A549 (cell line): ENCODE data around the gene UTP25. TPM values are rescaled to one million over a fixed set of nuclear protein-coding genes. Genes with fewer than 3 reads are reported as not detected.

ENCODE experiments used
- ATAC-seq, 2 experiments: fragments of 200-7000 bp in 1 of 2; fragments of >200 bp in 1 of 2; cut with Nextera tagmentation in 1 of 2; cut with Tn5 transposase in 1 of 2; 3 replicates each; pipeline versions ENCODE4 v1.8.0 to v1.9.1; 2018 to 2020; ENCODE audit warnings: mild to moderate bottlenecking in 1 of 2, moderate library complexity in 1 of 2
- CTCF ChIA-PET: fragments of 300-600 bp; sonication (Branson Sonifier 250); formaldehyde crosslinking; extraction: SDS; loops from one replicate; lab custom pipeline; 2021; ENCODE audit warnings: antibody characterized with exemption, inconsistent platforms; lab: Yijun Ruan, JAX
- POLR2A ChIA-PET: fragments of 350-600 bp; formaldehyde crosslinking; extraction: SDS; loops from one replicate; lab custom pipeline; 2021; ENCODE audit warnings: antibody characterized with exemption, inconsistent platforms; lab: Yijun Ruan, JAX
- DNase-seq, 2 experiments: peaks; one replicate each; pipeline versions ENCODE4 v3.0.0 to v3.0.0-alpha.2; 2011 to 2016; ENCODE audit warnings: low read depth in 1 of 2, low spot score in 1 of 2
- FAIRE-seq: peaks from 2 replicates; lab custom pipeline; 2011; peaks lifted over from hg19 to GRCh38; lab: Jason Lieb, UNC
- H3K27ac ChIP-seq, 2 experiments: fragments of >200 bp; sonication (Bioruptor Twin); formaldehyde crosslinking; 3 replicates each; pipeline ENCODE4 v1.5.1; 2016 to 2017
- H3K4me1 ChIP-seq: fragments of >200 bp; sonication (Bioruptor Twin); formaldehyde crosslinking; 3 replicates; pipeline ENCODE4 v1.6.1; 2016
- H3K4me2 ChIP-seq: fragments of >200 bp; sonication (Bioruptor Twin); formaldehyde crosslinking; 3 replicates; pipeline ENCODE4 v1.6.1; 2016
- H3K4me3 ChIP-seq: fragments of >200 bp; sonication (Bioruptor Twin); formaldehyde crosslinking; 3 replicates; pipeline ENCODE4 v1.5.1; 2016
- H3K9me3 ChIP-seq: fragments of >200 bp; sonication (Bioruptor Twin); formaldehyde crosslinking; 3 replicates; pipeline ENCODE4 v1.6.1; 2016
- CBX2 ChIP-seq: fragments of 200-600 bp; sonication (generic); IDR thresholded peaks from 2 replicates; pipeline ENCODE4 v1.6.1; 2016; ENCODE audit warnings: low read depth, mild to moderate bottlenecking, borderline replicate concordance
- CBX8 ChIP-seq: fragments of 200-600 bp; sonication (generic); IDR thresholded peaks from 2 replicates; pipeline ENCODE4 v1.6.1; 2016
- CTCF ChIP-seq: fragments of >200 bp; sonication (Bioruptor Twin); formaldehyde crosslinking; IDR thresholded peaks from 3 replicates; pipeline ENCODE4 v1.5.1; 2016
- ESRRA ChIP-seq: fragments of 150-350 bp; IDR thresholded peaks from 2 replicates; pipeline ENCODE4 v1.6.1; 2014; ENCODE audit warnings: mild to moderate bottlenecking, low read length, borderline replicate concordance
- FOXS1 ChIP-seq: fragments of 250-450 bp; sonication (Bioruptor Pico); IDR thresholded peaks from 2 replicates; pipeline ENCODE4 v1.5.0; 2020; ENCODE audit warnings: mild to moderate bottlenecking, moderate library complexity
- HES2 ChIP-seq: fragments of >200 bp; sonication (Bioruptor Twin); formaldehyde crosslinking; IDR thresholded peaks from 2 replicates; pipeline ENCODE4 v1.6.1; 2016
- HMGXB4 ChIP-seq: fragments of 250-450 bp; sonication (Bioruptor Pico); IDR thresholded peaks from 2 replicates; pipeline ENCODE4 v1.5.0; 2021; ENCODE audit warnings: mild to moderate bottlenecking, moderate library complexity, borderline replicate concordance
- HOXA7 ChIP-seq: fragments of 250-450 bp; sonication (Bioruptor Pico); IDR thresholded peaks from 2 replicates; pipeline ENCODE4 v1.5.0; 2020; ENCODE audit warnings: mild to moderate bottlenecking, moderate library complexity
- HOXB5 ChIP-seq: fragments of 250-450 bp; sonication (Bioruptor Pico); IDR thresholded peaks from 2 replicates; pipeline ENCODE4 v1.5.0; 2020; ENCODE audit warnings: mild to moderate bottlenecking, moderate library complexity
- JUN ChIP-seq, 2 experiments: fragments of >200 bp; sonication (Bioruptor Twin); formaldehyde crosslinking; IDR thresholded peaks; 2 replicates in 1 of 2; 3 replicates in 1 of 2; pipeline ENCODE4 v1.6.1; 2016 to 2017
- JUNB ChIP-seq: fragments of >200 bp; sonication (Bioruptor Twin); formaldehyde crosslinking; IDR thresholded peaks from 2 replicates; pipeline ENCODE4 v1.6.1; 2016
- MAX ChIP-seq: IDR thresholded peaks from 2 replicates; pipeline ENCODE4 v1.6.1; 2012
- NR3C1 ChIP-seq: fragments of >200 bp; sonication (Bioruptor Twin); formaldehyde crosslinking; IDR thresholded peaks from 3 replicates; pipeline ENCODE4 v1.6.1; 2017
- POLR2AphosphoS2 ChIP-seq: conservative IDR thresholded peaks from 2 replicates; pipeline ENCODE4 v1.6.1; 2012; ENCODE audit warnings: low read length, improper control_type of control experiment, inconsistent platforms
- RAD21 ChIP-seq, 2 experiments: fragments of >200 bp in 1 of 2; sonication (Bioruptor Twin) in 1 of 2; formaldehyde crosslinking in 1 of 2; IDR thresholded peaks in 1 of 2; conservative IDR thresholded peaks in 1 of 2; 2 replicates in 1 of 2; 3 replicates in 1 of 2; pipeline ENCODE4 v1.6.1; 2012 to 2018; ENCODE audit warnings: inconsistent platforms in 1 of 2
- SMC3 ChIP-seq: fragments of >200 bp; sonication (Bioruptor Twin); formaldehyde crosslinking; IDR thresholded peaks from 3 replicates; pipeline ENCODE4 v1.6.1; 2018; ENCODE audit warnings: inconsistent platforms
- SREBF2 ChIP-seq: fragments of 450-650 bp; IDR thresholded peaks from 2 replicates; pipeline ENCODE4 v1.6.1; 2014; ENCODE audit warnings: mild to moderate bottlenecking, moderate library complexity
- ZFP36 ChIP-seq: fragments of 450-650 bp; IDR thresholded peaks from 2 replicates; pipeline ENCODE4 v1.6.1; 2014; ENCODE audit warnings: borderline replicate concordance; ENCODE audit not compliant: partially characterized antibody
- WGBS: methylation state at CpG from one replicate; pipeline ENCODE4 v1.1.6; 2017; ENCODE audit errors: missing lambda C conversion rate; 5-methylcytosine and 5-hydroxymethylcytosine counted together
- polyA plus RNA-seq, 4 experiments: library from polyadenylated mRNA; depleted of rRNA in 3 of 4; stranded (reverse); fragments of >200 nt; fragmentation: RNase III in 1 of 4; extraction: RNeasy Plus Mini Kit Qiagen cat#74134 plus additional on column Dnase treatment in 1 of 4; gene quantifications; 2 replicates in 3 of 4; 3 replicates in 1 of 4; pipeline ENCODE4 v1.2.3, GENCODE V29; 2011 to 2017

UTP25 gene
- polyA plus RNA-seq, 2 of the 4 experiments (the other 2 are of a cell fraction): 8.4 to 16.5 TPM

GRCh38 chr1:209875515-209875914 lies 47.7 kb downstream of the UTP25 start:
- peak; percentile 33 to 52 for DNase-seq
- peak; percentile 87 to 95 for ATAC-seq
- peak; percentile 70 for TF ChIP-seq ZFP36
- peak; percentile 45 for TF ChIP-seq SMC3
- peak; percentile 34 to 42; a peak in 4 of 5 replicates for TF ChIP-seq RAD21 (conservative IDR thresholded peaks at IDR 0.05 in 1 of 2, IDR thresholded peaks at IDR 0.05 in 1 of 2)
- no peak for TF ChIP-seq HES2
- no peak for TF ChIP-seq HMGXB4
- no peak for TF ChIP-seq ESRRA
- TF ChIP-seq HOXA7 (CRISPR knock-in tag): no peak
- TF ChIP-seq CTCF: peak; percentile 44
- 39% methylated on average over 7 of the region's 7 CpGs for WGBS
- POLR2A ChIA-PET: no interaction called here
- Histone ChIP-seq H3K4me2 (peak overlapping the region; percentile 4; the same call in 1 of the 3 replicates), H3K4me1 (0 out of 3 replicates have a peak, but pooled peaks cover 2% of the 10 kb centered on the region), H3K4me3 (no peak overlapping the region), H3K27ac (no peak overlapping the region), H3K9me3 (no peaks in the 10 kb centered on the region)
- FAIRE-seq: no peak
- CTCF ChIA-PET: interaction anchor here (0.6 to 4.1 kb wide), 20 partner anchors 9 to 119 kb away, joined by 3 to 42 read pairs (median 4); no protein-coding TSS in a partner anchor

GRCh38 chr1:209876078-209876800 lies 48.5 kb downstream of the UTP25 start:
- FAIRE-seq (no peak), DNase-seq (no peak), ATAC-seq (no peak)
- Histone ChIP-seq H3K9me3 (no peaks in the 10 kb centered on the region), H3K27ac (no peak overlapping the region), H3K4me1 (0 out of 3 replicates have a peak, but pooled peaks cover 2% of the 10 kb centered on the region), H3K4me2 (0 out of 3 replicates have a peak overlapping the region, but pooled peaks have one; percentile 4), H3K4me3 (no peak overlapping the region)
- TF ChIP-seq HOXB5 (CRISPR knock-in tag) (no peak), JUN (IDR thresholded peaks at IDR 0.05) (no peak)
- ChIA-PET POLR2A (no interaction called here), CTCF (interaction anchor here (0.6 to 4.1 kb wide), 18 partner anchors 9 to 119 kb away, joined by 3 to 42 read pairs (median 6); no protein-coding TSS in a partner anchor)
- WGBS: 70% methylated on average over 6 of the region's 6 CpGs

GRCh38 chr1:209877087-209877764 lies 49.5 kb downstream of the UTP25 start:
- FAIRE-seq: no peak
- no peak for ATAC-seq
- Histone ChIP-seq H3K4me3 (no peak overlapping the region), H3K4me2 (no peak overlapping the region), H3K4me1 (0 out of 3 replicates have a peak, but pooled peaks cover 2% of the 10 kb centered on the region)
- CTCF ChIA-PET: interaction anchor here (0.6 to 4.1 kb wide), 6 partner anchors 13 to 395 kb away, joined by 3 to 42 read pairs (median 9); no protein-coding TSS in a partner anchor
- POLR2A ChIA-PET: no interaction called here
- no peak for TF ChIP-seq POLR2AphosphoS2
- no peak for TF ChIP-seq NR3C1
- no peak for TF ChIP-seq HOXB5 (CRISPR knock-in tag)
- no peak for TF ChIP-seq FOXS1
- no peak for TF ChIP-seq MAX
- no peak for TF ChIP-seq CBX2
- no peak for TF ChIP-seq JUNB
- no peak for TF ChIP-seq CBX8
- TF ChIP-seq SREBF2: no peak
- TF ChIP-seq, all 56 proteins: peak for 0
- Histone ChIP-seq H3K9me3 (no peaks in the 10 kb centered on the region), H3K27ac (no peak overlapping the region)
- WGBS: 59% methylated on average over 2 of the region's 2 CpGs
- DNase-seq: no peak
